PC-3 (cell line): ENCODE data around the gene PSMD5. TPM values are rescaled to one million over a fixed set of nuclear protein-coding genes. Genes with fewer than 3 reads are reported as not detected.

Experiments
- ATAC-seq: fragments of 200-7000 bp; cut with Tn5 transposase; 2 replicates; pipeline ENCODE4 v1.9.1; 2020; ENCODE audit warnings: mild to moderate bottlenecking, moderate library complexity
- BruUV-seq: library from RNA; stranded (reverse); fragments of 400-500 nt; replicated peaks from 2 replicates; lab custom pipeline; 2021; lab: Mats Ljungman, UMichigan
- CTCF ChIA-PET: fragments of 300-600 bp; sonication (Branson Sonifier 250); formaldehyde crosslinking; loops from one replicate; lab custom pipeline; 2022; ENCODE audit warnings: antibody characterized with exemption; lab: Charles Lee
- POLR2A ChIA-PET: fragments of 300-600 bp; sonication (Branson Sonifier 250); formaldehyde crosslinking; loops from one replicate; lab custom pipeline; 2022; ENCODE audit warnings: antibody characterized with exemption; ENCODE audit not compliant: unreplicated experiment; lab: Charles Lee
- DNase-seq: peaks from one replicate; pipeline ENCODE4 v3.0.0-alpha.2; 2015
- H2AFZ ChIP-seq: fragments of 300-600 bp; sonication (generic); 2 replicates; pipeline ENCODE4 v1.6.0; 2016; ENCODE audit warnings: antibody characterized with exemption, low read length
- H3F3A ChIP-seq: fragments of 300-600 bp; sonication (generic); one replicate; pipeline ENCODE4 v1.6.0; 2017; ENCODE audit warnings: antibody characterized with exemption, low read length, control low read depth, mild to moderate bottlenecking; ENCODE audit not compliant: unreplicated experiment
- H3K27ac ChIP-seq: fragments of 300-600 bp; sonication (generic); 2 replicates; pipeline ENCODE4 v1.5.1; 2016; ENCODE audit warnings: mild to moderate bottlenecking, low read length
- H3K27me3 ChIP-seq: fragments of 300-600 bp; sonication (generic); 2 replicates; pipeline ENCODE4 v1.6.1; 2016; ENCODE audit warnings: low read length, mixed read lengths
- H3K36me3 ChIP-seq: fragments of 300-600 bp; sonication (generic); 2 replicates; pipeline ENCODE4 v1.6.1; 2016; ENCODE audit warnings: low read depth, mixed run types, low read length, mixed read lengths
- H3K4me1 ChIP-seq: fragments of 300-600 bp; sonication (generic); 2 replicates; pipeline ENCODE4 v1.5.1; 2016; ENCODE audit warnings: low read length; ENCODE audit not compliant: insufficient read depth
- H3K4me2 ChIP-seq: fragments of 300-600 bp; sonication (generic); 2 replicates; pipeline ENCODE4 v1.6.0; 2016; ENCODE audit warnings: low read length
- H3K4me3 ChIP-seq: fragments of 300-600 bp; sonication (generic); 2 replicates; pipeline ENCODE4 v1.5.1; 2016; ENCODE audit warnings: mild to moderate bottlenecking, low read length, mixed read lengths
- H3K79me2 ChIP-seq: fragments of 300-600 bp; sonication (generic); 2 replicates; pipeline ENCODE4 v1.6.1; 2017; ENCODE audit warnings: low read length, mixed read lengths
- H3K9ac ChIP-seq: fragments of 300-600 bp; sonication (generic); 2 replicates; pipeline ENCODE4 v1.6.0; 2016; ENCODE audit warnings: mild to moderate bottlenecking, low read length
- H3K9me2 ChIP-seq: fragments of 300-600 bp; sonication (generic); replicated peaks from 2 replicates; pipeline ENCODE4 v1.6.1; 2016; ENCODE audit warnings: mixed run types, low read length, mixed read lengths
- H3K9me3 ChIP-seq: fragments of 300-600 bp; sonication (generic); 2 replicates; pipeline ENCODE4 v1.6.1; 2016; ENCODE audit warnings: low read length, mixed read lengths
- H4K20me1 ChIP-seq: fragments of 300-600 bp; sonication (generic); 2 replicates; pipeline ENCODE4 v1.6.1; 2016; ENCODE audit warnings: low read length, mixed read lengths
- CTCF ChIP-seq: fragments of 300-600 bp; sonication (generic); conservative IDR thresholded peaks from 2 replicates; pipeline ENCODE4 v1.5.1; 2017; ENCODE audit warnings: antibody characterized with exemption, low read depth, mild to moderate bottlenecking, low read length
- EZH2 ChIP-seq: fragments of 300-600 bp; sonication (generic); IDR thresholded peaks from one replicate; pipeline ENCODE4 v1.6.1; 2017; ENCODE audit warnings: antibody characterized with exemption, mild to moderate bottlenecking, low read length; ENCODE audit not compliant: unreplicated experiment
- EZH2phosphoT487 ChIP-seq: fragments of 300-600 bp; sonication (generic); IDR thresholded peaks from 2 replicates; pipeline ENCODE4 v1.6.1; 2018; ENCODE audit warnings: mild to moderate bottlenecking, antibody characterized with exemption, low read length, borderline replicate concordance
- intact Hi-C: fragments of 100-400 bp; cut with micrococcal nuclease; formaldehyde crosslinking; loops from 2 replicates; pipeline ENCODE4 v1.9.0; 2023
- total RNA-seq: library from RNA; depleted of rRNA; stranded (reverse); fragments of >200 nt; gene quantifications from 2 replicates; pipeline ENCODE4 v1.2.3, GENCODE V29; 2014

PSMD5 gene
- total RNA-seq, 1 experiment from 2014 or later, result 23.4 TPM

GRCh38 chr9:120882935-120883607, 40.3 kb upstream of the PSMD5 start:
- intact Hi-C loops, result no loop called here
- DNase-seq, result no peak
- no peak overlapping the region for H2AFZ ChIP-seq
- no peaks in the 10 kb centered on the region for H3K79me2 ChIP-seq
- no peak overlapping the region for H3K27ac ChIP-seq
- no peaks in the 10 kb centered on the region for H3K27me3 ChIP-seq
- no peaks in the 10 kb centered on the region for H3K9me2 ChIP-seq
- ATAC-seq, result no peak
- BruUV-seq, result no TSS peak
- TF ChIP-seq CTCF, result no peak
- no peak for TF ChIP-seq EZH2phosphoT487
- ChIA-PET CTCF (no interaction called here), POLR2A (no interaction called here)
- H3K4me2 ChIP-seq, result no peak overlapping the region
- no peak overlapping the region for H3K9ac ChIP-seq
- no peaks in the 10 kb centered on the region for H4K20me1 ChIP-seq
- no peaks in the 10 kb centered on the region for H3K9me3 ChIP-seq
- H3F3A ChIP-seq, result no peaks in the 10 kb centered on the region
- H3K36me3 ChIP-seq, result no peaks in the 10 kb centered on the region
- H3K4me1 ChIP-seq, result peaks cover 22% of the 10 kb centered on the region
- no peak overlapping the region for H3K4me3 ChIP-seq

GRCh38 chr9:120879446-120879845, 36.7 kb upstream of the PSMD5 start:
- H3K79me2 ChIP-seq, result peaks cover 17% of the 10 kb centered on the region
- TF ChIP-seq EZH2phosphoT487 (no peak), EZH2 (no peak)
- ChIA-PET CTCF (no interaction called here), POLR2A (no interaction called here)
- DNase-seq (no peak), ATAC-seq (no peak)
- no peaks in the 10 kb centered on the region for H3K9me3 ChIP-seq
- H4K20me1 ChIP-seq, result no peaks in the 10 kb centered on the region
- no peaks in the 10 kb centered on the region; the same call in 1 of the 2 replicates for H3K36me3 ChIP-seq
- no peaks in the 10 kb centered on the region for H3F3A ChIP-seq
- no peak overlapping the region for H3K4me2 ChIP-seq
- BruUV-seq, result no TSS peak
- no peak overlapping the region for H2AFZ ChIP-seq
- peaks cover 33% of the 10 kb centered on the region for H3K4me1 ChIP-seq
- H3K27me3 ChIP-seq, result no peaks in the 10 kb centered on the region
- H3K27ac ChIP-seq, result no peak overlapping the region
- intact Hi-C loops, result no loop called here
- no peaks in the 10 kb centered on the region for H3K9me2 ChIP-seq
- no peak overlapping the region for H3K9ac ChIP-seq
- H3K4me3 ChIP-seq, result no peak overlapping the region

GRCh38 chr9:120878188-120879130, 35.7 kb upstream of the PSMD5 start:
- peaks cover 24% of the 10 kb centered on the region for H3K79me2 ChIP-seq
- H3K27me3 ChIP-seq, result no peaks in the 10 kb centered on the region
- H3K9ac ChIP-seq, result no peak overlapping the region
- H3K4me3 ChIP-seq, result peak overlapping the region; percentile 76; the same call in 1 of the 2 replicates
- DNase-seq (no peak), ATAC-seq (no peak)
- H3K27ac ChIP-seq, result no peak overlapping the region
- peak overlapping the region; percentile 93 for H3K4me2 ChIP-seq
- H3F3A ChIP-seq, result no peaks in the 10 kb centered on the region
- intact Hi-C loops, result no loop called here
- POLR2A ChIA-PET, result no interaction called here
- no peaks in the 10 kb centered on the region for H4K20me1 ChIP-seq
- no peaks in the 10 kb centered on the region for H3K9me3 ChIP-seq
- no peak overlapping the region for H2AFZ ChIP-seq
- no peaks in the 10 kb centered on the region for H3K9me2 ChIP-seq
- H3K4me1 ChIP-seq, result peaks cover 43% of the 10 kb centered on the region
- no peaks in the 10 kb centered on the region; the same call in 1 of the 2 replicates for H3K36me3 ChIP-seq
- no TSS peak for BruUV-seq
- CTCF ChIA-PET, result no interaction called here
- TF ChIP-seq EZH2phosphoT487, result no peak
- no peak for TF ChIP-seq CTCF
- no peak for TF ChIP-seq EZH2
